ENCODE data around the gene GRIFIN.

GRIFIN gene

DNA sequence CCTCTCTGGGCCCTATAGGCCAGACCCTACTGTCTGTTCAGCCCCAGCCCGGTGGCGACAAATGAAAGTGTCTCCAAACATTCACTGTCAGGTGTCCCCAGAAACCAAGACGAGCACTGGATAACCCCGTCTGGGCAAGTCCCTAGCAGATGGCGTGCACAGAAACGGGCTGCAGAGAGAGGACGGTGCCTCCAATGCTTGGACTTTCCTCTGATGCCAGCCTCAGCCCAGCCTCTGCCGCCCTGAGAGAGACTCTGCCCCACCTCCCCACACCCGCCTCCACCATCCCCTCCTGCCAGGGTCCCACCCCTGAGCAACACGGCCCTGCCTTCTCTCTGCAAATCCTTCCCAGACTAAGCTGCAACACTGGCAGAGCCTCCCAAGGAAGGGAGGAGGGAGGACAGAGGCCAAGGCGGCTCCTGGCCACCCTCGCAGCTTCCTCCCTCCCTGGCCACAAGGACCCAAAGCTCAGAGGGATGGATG is 36.0 kb upstream of the GRIFIN start:
- DNase-seq = no peak

DNA sequence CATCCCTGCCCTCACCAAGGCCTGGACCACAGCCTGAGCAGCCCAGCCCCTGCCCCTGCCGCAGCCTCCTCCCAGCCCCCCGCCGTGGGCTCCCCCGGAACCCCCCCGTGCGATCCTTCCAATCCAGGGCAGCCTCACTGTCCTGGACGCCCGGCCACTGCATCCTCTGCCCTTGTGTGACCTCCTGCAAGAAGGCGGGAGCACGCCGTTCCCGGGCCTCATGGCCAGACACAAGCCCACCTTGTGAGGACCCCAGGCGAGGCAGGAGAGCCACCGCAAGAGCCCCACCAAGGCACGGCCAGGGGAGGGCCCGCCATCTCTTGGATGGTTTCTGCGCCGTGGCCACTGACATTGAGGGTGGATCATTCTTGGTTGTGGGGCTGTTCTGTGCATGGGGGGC is 35.6 kb upstream of the GRIFIN start:
- DNase-seq = no peak

- DNase-seq = no peak
Measured at GRCh38 chr7:2510909-2511768, 34.9 kb upstream of the GRIFIN start.

- no peak for DNase-seq
Measured at GRCh38 chr7:2510130-2510776, 34.1 kb upstream of the GRIFIN start.

- DNase-seq = no peak
Measured at GRCh38 chr7:2509298-2509906, 33.2 kb upstream of the GRIFIN start.

DNA sequence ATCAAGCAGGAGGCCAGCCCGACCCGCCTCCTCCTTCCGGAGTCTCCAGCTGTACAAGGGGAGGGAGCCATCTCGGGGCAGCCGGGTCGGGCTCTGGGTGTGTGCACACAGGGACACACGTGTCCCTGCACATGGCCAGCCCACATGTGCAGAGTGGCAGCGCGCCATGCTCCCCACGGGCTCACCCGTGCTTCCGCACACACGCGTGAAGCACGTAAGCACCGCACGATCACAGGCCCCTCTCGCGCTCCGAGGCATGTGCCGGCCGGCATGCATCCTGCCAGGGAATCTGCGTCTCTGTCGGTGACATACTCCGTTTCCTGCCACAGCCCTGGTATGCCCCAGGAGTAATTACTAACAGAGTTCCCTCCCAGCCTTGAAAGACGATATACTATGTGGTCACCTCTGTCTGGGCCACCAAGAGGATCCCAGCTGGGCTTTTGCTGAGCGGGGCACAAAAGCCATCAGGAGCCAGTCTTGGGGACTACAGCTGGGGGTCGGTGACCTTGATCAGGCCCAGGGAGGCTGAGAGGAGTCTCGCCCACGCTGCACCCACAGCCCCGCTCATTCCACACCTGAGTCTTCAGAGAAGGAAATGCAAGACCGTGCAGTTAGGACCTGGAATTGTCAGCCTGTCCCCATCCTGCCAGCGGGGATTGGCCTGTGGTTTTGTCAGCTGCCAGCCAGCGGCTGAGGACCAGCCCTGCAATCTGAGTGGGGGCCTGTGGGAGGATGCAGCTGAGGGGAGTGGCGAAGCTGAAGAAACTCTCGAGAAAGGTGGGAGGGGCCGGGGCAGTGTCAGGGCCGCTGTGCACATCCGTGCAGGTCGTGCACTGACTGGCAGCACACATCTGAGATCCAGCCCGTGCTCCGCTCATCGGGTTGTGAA is 32.4 kb upstream of the GRIFIN start:
- DNase-seq = no peak

GRCh38 chr7:2507917-2508306 is 31.7 kb upstream of the GRIFIN start:
- DNase-seq = no peak

DNA sequence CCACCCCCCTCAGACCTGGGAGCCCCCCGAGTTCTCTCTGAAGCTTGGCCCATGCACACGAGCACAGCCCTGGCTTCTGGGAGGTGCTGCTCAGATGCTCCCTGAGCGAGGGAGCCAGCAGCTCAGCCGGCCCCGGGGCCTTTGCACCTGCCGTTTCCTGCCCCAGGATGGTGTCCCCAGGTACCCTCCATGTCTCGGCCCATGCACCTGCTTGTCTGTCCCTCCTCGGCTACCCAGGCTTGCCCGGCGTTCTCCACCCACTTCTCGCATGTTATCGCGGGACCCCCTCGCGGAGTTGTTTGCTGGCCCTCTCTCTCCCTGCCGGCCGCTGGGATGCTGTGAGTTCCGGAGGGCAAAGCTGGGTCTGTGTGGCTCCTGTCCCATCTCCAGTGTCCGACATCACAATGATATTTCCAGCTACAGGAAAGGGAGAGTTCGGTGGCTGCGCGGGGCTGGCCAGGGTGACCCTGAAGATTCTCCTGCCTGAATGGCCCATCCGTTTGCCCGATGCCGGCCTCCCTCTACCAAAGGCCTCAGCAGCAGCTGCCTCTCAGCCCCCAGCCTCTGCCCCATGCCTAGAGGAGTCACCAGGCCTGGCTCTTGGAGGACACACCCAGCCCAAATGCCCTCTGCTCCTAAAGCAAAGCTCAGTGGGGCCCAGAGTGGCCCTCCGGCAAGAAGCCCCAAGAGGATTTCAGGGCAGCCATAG is 31.2 kb upstream of the GRIFIN start:
- DNase-seq = no peak

- DNase-seq = no peak
Measured at GRCh38 chr7:2505401-2505800, 29.2 kb upstream of the GRIFIN start.

DNA sequence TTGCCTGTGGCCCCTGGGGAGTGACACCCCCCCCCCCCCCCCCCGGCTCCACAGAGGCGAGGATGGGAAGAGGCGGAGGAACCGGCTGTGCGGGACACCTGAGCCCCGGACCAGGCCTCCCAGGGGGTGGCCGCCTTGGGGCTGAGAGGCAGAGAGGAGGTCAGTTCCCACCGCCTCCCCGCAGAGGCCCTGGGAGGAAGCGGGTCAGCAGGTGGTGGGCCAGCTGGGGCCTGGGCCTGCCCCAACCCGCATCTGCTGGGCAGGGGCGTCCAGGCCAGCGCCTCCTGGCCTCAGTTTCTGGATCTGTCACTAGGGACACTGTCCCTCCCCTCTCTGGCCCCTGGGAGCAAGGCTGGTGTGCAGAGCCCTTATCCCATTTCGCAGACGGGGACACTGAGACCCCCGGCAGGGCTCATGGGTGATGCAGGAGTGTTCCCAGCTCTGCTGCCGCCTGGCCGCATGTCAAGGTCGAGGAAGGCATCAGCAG is 28.7 kb upstream of the GRIFIN start:
- DNase-seq = no peak

GRCh38 chr7:2504128-2504888 is 28.1 kb upstream of the GRIFIN start:
- DNase-seq = no peak

- DNase-seq = no peak
Measured at GRCh38 chr7:2503056-2503941, 27.1 kb upstream of the GRIFIN start.

- DNase-seq = no peak
Measured at GRCh38 chr7:2502647-2502966, 26.4 kb upstream of the GRIFIN start.

GRCh38 chr7:2501947-2502646 is 25.9 kb upstream of the GRIFIN start:
- DNase-seq = no peak

GRCh38 chr7:2500701-2501100 is 24.5 kb upstream of the GRIFIN start:
- no peak for DNase-seq

GRCh38 chr7:2499719-2500430 is 23.7 kb upstream of the GRIFIN start:
- no peak for DNase-seq

DNA sequence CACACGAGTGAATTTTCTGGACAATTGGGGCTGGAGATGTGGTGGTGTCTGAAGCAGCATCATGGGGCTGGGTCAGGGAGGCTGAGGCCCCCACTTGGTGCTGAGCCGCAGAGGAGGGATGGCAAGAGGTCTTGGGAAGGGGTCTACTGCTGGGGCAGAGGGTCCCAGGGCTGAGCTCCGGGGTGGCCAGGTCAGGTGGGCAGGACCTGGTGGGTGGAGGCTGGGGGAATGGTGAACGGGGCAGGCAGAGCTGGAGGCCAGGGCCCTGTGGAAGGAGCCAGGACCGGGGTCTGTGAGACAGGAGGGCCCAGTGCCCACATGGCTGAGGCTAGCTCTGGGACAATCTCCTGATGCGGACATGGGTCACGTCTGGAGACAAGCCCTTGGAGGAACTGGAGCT is 23.0 kb upstream of the GRIFIN start:
- no peak for DNase-seq

DNA sequence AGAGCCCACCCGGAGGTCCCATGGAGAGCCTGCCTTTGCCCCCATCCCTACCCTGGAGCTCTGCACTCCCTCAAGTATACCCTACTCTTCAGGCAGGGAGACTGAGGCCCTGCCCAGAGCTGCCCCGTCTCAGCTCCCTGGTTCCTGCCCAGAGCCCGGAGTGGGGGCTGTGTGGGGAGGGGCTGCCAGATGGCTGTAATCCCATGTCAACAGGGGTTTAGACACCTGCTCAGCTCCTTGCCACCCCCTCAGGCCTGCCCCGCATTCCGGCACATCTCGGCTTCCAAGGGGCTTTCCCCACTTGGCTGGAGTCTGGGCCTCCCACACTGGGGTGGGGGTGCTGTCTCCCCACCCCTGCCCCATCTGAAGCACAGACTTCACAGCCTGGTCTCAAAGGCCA is 22.5 kb upstream of the GRIFIN start:
- no peak for DNase-seq

Measured in NCI-H524 treated with DMSO at 0.1 percent for 48 hours (cell line).